ENCODE data around the gene OR51B2. TPM values are rescaled to one million over a fixed set of nuclear protein-coding genes. Genes with fewer than 3 reads are reported as not detected.
"Not testable (repeated sequence)": the region's sequence is repeated elsewhere in the genome, so short reads cannot be mapped to it uniquely, and the experiment has no call there.

The OR51B2 gene
- total and polyA plus RNA-seq, 4 donors: 0.20 to 0.22 TPM; not detected in 2

DNA sequence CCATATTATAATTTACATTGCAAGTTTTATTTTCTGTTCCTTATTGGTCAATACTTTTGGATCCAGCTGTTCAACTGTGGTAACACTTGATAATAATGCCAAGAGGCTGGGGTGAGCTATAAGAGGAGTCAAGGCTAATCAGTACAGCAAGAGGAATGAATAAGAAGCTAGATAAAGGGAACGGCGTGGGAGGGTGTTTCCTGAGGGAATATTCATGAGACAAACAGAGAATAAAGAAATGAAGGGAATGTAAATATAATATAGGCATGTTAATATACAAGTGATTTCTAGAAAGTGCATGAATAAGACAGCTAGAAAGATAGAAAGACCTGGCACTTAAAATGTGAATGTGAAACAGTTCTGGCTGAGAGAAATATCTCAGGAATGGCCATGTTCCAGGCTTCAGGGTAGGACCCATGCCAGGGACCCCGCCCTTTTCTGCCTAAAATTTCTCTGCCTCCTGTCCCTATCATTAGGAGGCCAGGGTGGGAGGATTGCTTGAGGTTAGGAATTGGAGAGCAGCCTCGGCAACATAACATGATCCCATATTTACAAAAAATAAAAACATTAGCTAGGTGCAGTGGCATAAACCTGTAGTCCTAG is 26.3 kb downstream of the OR51B2 start:
- H3K27ac ChIP-seq (ENCODE audit: low read depth, low read length): no peak overlapping the region
- DNase-seq (ENCODE audit: low read depth in 4 of 6, low spot score in 6 of 6): no peak
- H3K4me3 ChIP-seq (ENCODE audit: low read depth, low read length): no peak overlapping the region
- H3K36me3 ChIP-seq (ENCODE audit: control insufficient read depth, insufficient read depth, low read length): no peaks in the 10 kb centered on the region
- no peaks in the 10 kb centered on the region for H3K9me3 ChIP-seq (ENCODE audit: control insufficient read depth, insufficient read depth, low read length)
- WGBS (ENCODE audit: insufficient coverage): 81% methylated on average over 2 of the region's 4 CpGs
- H3K4me1 ChIP-seq (ENCODE audit: control insufficient read depth, insufficient read depth, low read length): no peaks in the 10 kb centered on the region
- H3K27me3 ChIP-seq (ENCODE audit: control insufficient read depth, insufficient read depth, low read length): no peaks in the 10 kb centered on the region

GRCh38 chr11:5294342-5294995 is 29.6 kb downstream of the OR51B2 start:
- not testable (repeated sequence) for H3K36me3 ChIP-seq (ENCODE audit: control insufficient read depth, insufficient read depth, low read length); H3K4me3 ChIP-seq (ENCODE audit: low read depth, low read length); H3K27ac ChIP-seq (ENCODE audit: low read depth, low read length); H3K9me3 ChIP-seq (ENCODE audit: control insufficient read depth, insufficient read depth, low read length); H3K27me3 ChIP-seq (ENCODE audit: control insufficient read depth, insufficient read depth, low read length); DNase-seq (ENCODE audit: low read depth in 4 of 6, low spot score in 6 of 6); H3K4me1 ChIP-seq (ENCODE audit: control insufficient read depth, insufficient read depth, low read length)
- WGBS (ENCODE audit: insufficient coverage): 99% methylated on average over 33 of the region's 41 CpGs

- Histone ChIP-seq H3K4me1 (ENCODE audit: control insufficient read depth, insufficient read depth, low read length) (no peaks in the 10 kb centered on the region), H3K36me3 (ENCODE audit: control insufficient read depth, insufficient read depth, low read length) (no peaks in the 10 kb centered on the region), H3K27ac (ENCODE audit: low read depth, low read length) (no peak overlapping the region), H3K9me3 (ENCODE audit: control insufficient read depth, insufficient read depth, low read length) (no peaks in the 10 kb centered on the region), H3K4me3 (ENCODE audit: low read depth, low read length) (no peak overlapping the region), H3K27me3 (ENCODE audit: control insufficient read depth, insufficient read depth, low read length) (no peaks in the 10 kb centered on the region)
- 96% methylated on average over 8 of the region's 8 CpGs for WGBS (ENCODE audit: insufficient coverage)
- no peak for DNase-seq (ENCODE audit: low read depth in 4 of 6, low spot score in 6 of 6)
Observed at GRCh38 chr11:5293028-5293427, 31.1 kb downstream of the OR51B2 start.

DNA sequence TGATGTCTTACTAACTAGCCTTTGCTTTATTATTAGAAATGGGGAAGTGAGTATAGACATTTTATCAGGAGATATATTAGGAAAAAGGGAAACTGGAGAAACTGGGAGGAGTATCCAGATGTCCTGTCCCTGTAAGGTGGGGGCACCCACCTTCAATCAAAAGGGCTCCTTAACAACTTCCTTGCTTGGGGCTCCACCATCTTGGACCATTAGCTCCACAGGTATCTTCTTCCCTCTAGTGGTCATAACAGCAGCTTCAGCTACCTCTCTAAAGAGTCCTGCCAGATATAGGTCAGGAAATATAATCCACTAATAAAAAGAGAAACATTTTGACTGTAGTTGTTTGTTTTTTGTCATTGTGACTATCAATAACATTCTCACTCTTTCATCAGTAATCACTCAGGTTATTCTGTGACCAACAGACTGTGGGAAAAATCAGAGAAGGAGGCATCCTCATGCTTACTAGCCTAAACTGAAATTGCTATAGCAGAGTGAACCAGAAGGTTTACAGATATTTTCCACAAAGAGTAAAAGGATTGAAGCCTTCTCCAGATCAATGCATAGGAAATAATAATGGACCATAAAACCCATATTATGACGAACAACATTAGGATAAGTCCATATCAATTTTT is 32.8 kb downstream of the OR51B2 start:
- no peak for DNase-seq (ENCODE audit: low read depth in 4 of 6, low spot score in 6 of 6)
- no peak overlapping the region for H3K27ac ChIP-seq (ENCODE audit: low read depth, low read length)
- H3K4me3 ChIP-seq (ENCODE audit: low read depth, low read length): no peak overlapping the region
- no peaks in the 10 kb centered on the region for H3K9me3 ChIP-seq (ENCODE audit: control insufficient read depth, insufficient read depth, low read length)
- H3K27me3 ChIP-seq (ENCODE audit: control insufficient read depth, insufficient read depth, low read length): no peaks in the 10 kb centered on the region
- no peaks in the 10 kb centered on the region for H3K4me1 ChIP-seq (ENCODE audit: control insufficient read depth, insufficient read depth, low read length)
- no peaks in the 10 kb centered on the region for H3K36me3 ChIP-seq (ENCODE audit: control insufficient read depth, insufficient read depth, low read length)
- no CpG with 5 or more reads among the region's 1 CpG for WGBS (ENCODE audit: insufficient coverage)

GRCh38 chr11:5290106-5290505 is 34.0 kb downstream of the OR51B2 start:
- Histone ChIP-seq H3K9me3 (ENCODE audit: control insufficient read depth, insufficient read depth, low read length) (no peaks in the 10 kb centered on the region), H3K36me3 (ENCODE audit: control insufficient read depth, insufficient read depth, low read length) (no peaks in the 10 kb centered on the region), H3K4me3 (ENCODE audit: low read depth, low read length) (no peak overlapping the region), H3K27me3 (ENCODE audit: control insufficient read depth, insufficient read depth, low read length) (no peaks in the 10 kb centered on the region), H3K27ac (ENCODE audit: low read depth, low read length) (no peak overlapping the region), H3K4me1 (ENCODE audit: control insufficient read depth, insufficient read depth, low read length) (no peaks in the 10 kb centered on the region)
- no peak for DNase-seq (ENCODE audit: low read depth in 4 of 6, low spot score in 6 of 6)
- no CpG with 5 or more reads among the region's 1 CpG for WGBS (ENCODE audit: insufficient coverage)

DNA sequence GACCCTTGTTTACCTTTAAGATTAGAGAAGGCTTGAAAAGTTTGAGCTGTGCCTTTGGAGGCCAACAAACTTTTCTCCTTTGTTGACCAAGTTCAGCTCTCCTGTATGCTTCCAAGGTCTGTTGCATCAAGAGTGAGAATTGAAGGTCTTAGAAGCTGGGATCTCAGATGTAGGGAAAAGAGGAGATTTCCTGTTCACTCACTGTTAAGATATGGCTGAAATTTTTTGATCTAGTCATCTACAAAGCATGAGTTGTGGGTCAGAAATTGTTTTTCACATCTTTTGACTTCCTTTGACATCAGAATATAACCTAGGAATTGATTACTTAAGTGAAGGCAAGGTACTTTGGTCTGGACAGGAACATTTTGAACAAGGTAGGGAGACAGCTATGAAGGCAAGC is 34.4 kb downstream of the OR51B2 start:
- Histone ChIP-seq H3K27ac (ENCODE audit: low read depth, low read length) (no peak overlapping the region), H3K9me3 (ENCODE audit: control insufficient read depth, insufficient read depth, low read length) (no peaks in the 10 kb centered on the region), H3K4me3 (ENCODE audit: low read depth, low read length) (no peak overlapping the region), H3K27me3 (ENCODE audit: control insufficient read depth, insufficient read depth, low read length) (no peaks in the 10 kb centered on the region), H3K4me1 (ENCODE audit: control insufficient read depth, insufficient read depth, low read length) (no peaks in the 10 kb centered on the region), H3K36me3 (ENCODE audit: control insufficient read depth, insufficient read depth, low read length) (no peaks in the 10 kb centered on the region)
- no peak for DNase-seq (ENCODE audit: low read depth in 4 of 6, low spot score in 6 of 6)

DNA sequence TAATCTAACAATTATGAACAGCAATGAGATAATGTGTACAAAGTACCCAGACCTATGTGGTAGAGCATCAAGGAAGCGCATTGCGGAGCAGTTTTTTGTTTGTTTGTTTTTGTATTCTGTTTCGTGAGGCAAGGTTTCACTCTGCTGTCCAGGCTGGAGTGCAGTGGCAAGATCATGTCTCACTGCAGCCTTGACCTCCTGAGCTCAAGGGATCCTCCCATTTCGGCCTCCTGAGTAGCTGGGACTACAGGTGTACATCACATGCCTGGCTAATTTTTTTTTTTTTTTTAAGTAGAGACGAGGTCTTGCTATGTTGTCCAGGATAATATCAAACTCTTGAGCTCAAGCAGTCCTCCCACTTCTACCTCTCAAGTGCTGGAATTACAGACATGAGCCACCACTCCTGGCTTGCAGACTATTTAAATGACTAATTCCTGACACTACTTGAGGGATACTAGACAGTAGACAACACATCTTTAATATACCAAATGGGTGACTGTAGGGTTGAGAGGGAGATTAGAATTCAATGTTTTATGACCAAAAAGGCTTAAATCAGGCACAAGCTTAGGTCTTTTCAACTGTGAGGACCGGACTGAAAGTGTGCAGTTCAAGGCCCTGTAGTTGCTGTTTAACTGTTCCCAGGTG is 35.1 kb downstream of the OR51B2 start:
- WGBS (ENCODE audit: insufficient coverage): 92% methylated on average over 2 of the region's 6 CpGs
- DNase-seq (ENCODE audit: low read depth in 4 of 6, low spot score in 6 of 6): no peak
- Histone ChIP-seq H3K4me3 (ENCODE audit: low read depth, low read length) (no peak overlapping the region), H3K9me3 (ENCODE audit: control insufficient read depth, insufficient read depth, low read length) (no peaks in the 10 kb centered on the region), H3K27me3 (ENCODE audit: control insufficient read depth, insufficient read depth, low read length) (no peaks in the 10 kb centered on the region), H3K36me3 (ENCODE audit: control insufficient read depth, insufficient read depth, low read length) (no peaks in the 10 kb centered on the region), H3K27ac (ENCODE audit: low read depth, low read length) (no peak overlapping the region), H3K4me1 (ENCODE audit: control insufficient read depth, insufficient read depth, low read length) (no peaks in the 10 kb centered on the region)

- no peak overlapping the region for H3K27ac ChIP-seq (ENCODE audit: low read depth, low read length)
- no peaks in the 10 kb centered on the region for H3K27me3 ChIP-seq (ENCODE audit: control insufficient read depth, insufficient read depth, low read length)
- no peaks in the 10 kb centered on the region for H3K4me1 ChIP-seq (ENCODE audit: control insufficient read depth, insufficient read depth, low read length)
- no peaks in the 10 kb centered on the region for H3K36me3 ChIP-seq (ENCODE audit: control insufficient read depth, insufficient read depth, low read length)
- H3K9me3 ChIP-seq (ENCODE audit: control insufficient read depth, insufficient read depth, low read length): no peaks in the 10 kb centered on the region
- H3K4me3 ChIP-seq (ENCODE audit: low read depth, low read length): no peak overlapping the region
- 93% methylated on average over 3 of the region's 7 CpGs for WGBS (ENCODE audit: insufficient coverage)
- DNase-seq (ENCODE audit: low read depth in 4 of 6, low spot score in 6 of 6): no peak
Observed at GRCh38 chr11:5288108-5288905, 35.8 kb downstream of the OR51B2 start.

GRCh38 chr11:5286901-5287300 is 37.2 kb downstream of the OR51B2 start:
- no peak overlapping the region for H3K4me3 ChIP-seq (ENCODE audit: low read depth, low read length)
- no CpG with 5 or more reads among the region's 3 CpGs for WGBS (ENCODE audit: insufficient coverage)
- no peak for DNase-seq (ENCODE audit: low read depth in 4 of 6, low spot score in 6 of 6)
- H3K36me3 ChIP-seq (ENCODE audit: control insufficient read depth, insufficient read depth, low read length): no peaks in the 10 kb centered on the region
- no peaks in the 10 kb centered on the region for H3K9me3 ChIP-seq (ENCODE audit: control insufficient read depth, insufficient read depth, low read length)
- H3K27me3 ChIP-seq (ENCODE audit: control insufficient read depth, insufficient read depth, low read length): no peaks in the 10 kb centered on the region
- H3K27ac ChIP-seq (ENCODE audit: low read depth, low read length): no peak overlapping the region
- H3K4me1 ChIP-seq (ENCODE audit: control insufficient read depth, insufficient read depth, low read length): no peaks in the 10 kb centered on the region

All from spinal cord (tissue), 10 donors.